GM19035 (cell line): ENCODE data around the gene MT3.
"Not testable (repeated sequence)": the region's sequence is repeated elsewhere in the genome, so short reads cannot be mapped to it uniquely, and the experiment has no call there.

ENCODE experiments used
- ATAC-seq: cut with Tn5 transposase; IDR thresholded peaks from one replicate; pipeline ENCODE4 v1.9.1; 2021; ENCODE audit not compliant: unreplicated experiment

Gene MT3

DNA sequence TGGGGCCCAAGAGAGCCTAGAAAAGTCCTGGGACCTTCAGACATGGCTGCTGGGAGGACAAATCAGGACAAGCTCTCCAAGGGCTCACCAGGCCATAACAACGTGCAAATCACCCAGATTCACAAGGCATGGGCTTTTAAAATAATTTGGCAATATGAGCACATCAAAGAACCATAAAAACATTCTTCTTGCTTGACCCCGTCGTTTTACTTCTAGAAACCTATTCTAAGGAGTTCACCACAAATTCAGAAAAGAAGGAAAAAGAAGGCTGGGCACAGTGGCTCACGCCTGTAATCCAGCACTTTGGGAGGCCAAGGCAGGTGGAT lies 12.1 kb upstream of the MT3 start:
- no peak for ATAC-seq

DNA sequence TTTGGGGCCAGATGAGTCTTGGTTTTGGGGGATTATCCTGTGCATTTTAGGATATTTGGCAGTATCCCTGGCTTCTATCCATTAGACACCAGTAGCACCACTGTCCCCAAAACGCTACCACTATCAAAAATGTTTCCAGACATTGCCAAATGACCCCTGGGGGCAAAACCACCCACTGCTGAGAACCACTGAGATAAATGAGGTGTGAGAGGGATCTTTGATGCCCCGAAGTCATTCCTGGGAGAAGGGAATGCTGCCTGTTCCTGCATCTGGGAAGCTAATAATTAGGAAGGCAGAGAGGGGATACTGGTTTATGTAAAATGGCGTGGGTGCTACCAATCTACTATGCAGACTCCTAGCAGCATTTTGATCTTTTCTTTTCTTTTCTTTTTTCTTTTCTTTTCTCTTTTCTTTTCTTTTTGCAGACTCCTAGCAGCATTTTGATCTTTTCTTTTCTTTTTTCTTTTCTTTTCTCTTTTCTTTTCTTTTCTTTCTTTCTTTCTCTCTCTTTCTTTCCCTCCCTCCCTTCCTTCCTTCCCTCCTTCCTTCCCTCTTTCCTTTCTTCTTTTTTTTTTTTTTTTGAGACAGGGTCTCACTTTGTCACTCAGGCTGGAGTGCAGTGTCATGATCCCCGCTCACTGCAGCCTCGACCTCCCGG lies 8.8 kb upstream of the MT3 start:
- no peak for ATAC-seq

DNA sequence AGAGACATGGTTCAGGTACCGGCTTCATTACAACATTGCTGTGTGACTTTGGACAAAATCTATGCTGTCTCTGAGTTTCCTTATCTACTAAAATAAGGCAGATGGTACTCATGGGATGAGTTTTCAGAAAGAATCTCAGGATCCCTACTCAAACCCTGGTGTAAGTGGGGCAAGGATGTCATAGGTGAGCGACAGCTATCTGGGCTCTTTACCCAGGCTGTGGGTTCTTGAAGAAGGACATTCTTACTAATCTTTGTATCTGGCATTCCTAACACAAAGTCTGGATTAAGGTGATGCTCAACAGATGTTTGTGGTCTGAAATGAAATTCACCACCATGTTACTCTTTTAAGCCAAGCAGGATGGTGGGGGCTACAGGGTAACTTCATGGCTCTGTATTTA lies 6.4 kb upstream of the MT3 start:
- not testable (repeated sequence) for ATAC-seq

DNA sequence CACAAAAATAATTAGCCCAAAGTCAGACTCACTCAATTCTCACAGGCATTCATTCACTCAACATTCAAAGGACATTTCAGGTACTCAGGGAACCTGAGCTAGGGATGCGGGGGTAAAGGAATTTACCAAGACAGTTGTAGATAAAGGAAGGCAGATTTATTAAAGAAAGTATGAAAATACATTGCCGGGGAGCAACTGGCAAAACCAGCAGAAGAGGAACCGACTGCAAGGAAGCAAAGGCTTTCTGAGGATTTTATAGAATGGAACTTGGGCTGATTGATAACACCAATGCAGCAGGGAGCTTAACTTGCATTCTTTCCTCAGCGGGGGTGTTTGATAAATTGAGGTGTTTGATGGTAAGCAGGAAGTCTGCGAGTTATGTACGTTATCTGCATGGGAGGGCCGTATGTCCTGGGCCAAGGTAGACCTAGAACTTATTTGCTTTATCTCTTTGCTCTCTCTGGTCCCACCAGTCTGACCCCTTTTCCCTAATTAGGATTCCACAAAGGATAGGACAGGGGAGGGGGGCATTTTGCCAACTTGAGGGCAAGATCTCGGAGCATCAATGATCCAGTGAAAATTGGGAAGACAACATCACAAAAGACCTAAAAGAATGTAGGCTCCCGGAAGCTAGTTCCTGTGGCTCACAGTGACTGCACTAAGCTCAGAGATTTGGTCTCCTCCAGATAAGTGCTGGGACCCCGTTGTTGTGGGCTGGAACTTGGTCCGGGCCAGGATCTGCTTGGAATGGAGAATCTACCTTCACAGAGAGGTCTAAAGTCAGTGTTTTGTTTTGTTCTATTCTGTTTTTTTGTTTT lies 5.8 kb upstream of the MT3 start:
- no peak for ATAC-seq

DNA sequence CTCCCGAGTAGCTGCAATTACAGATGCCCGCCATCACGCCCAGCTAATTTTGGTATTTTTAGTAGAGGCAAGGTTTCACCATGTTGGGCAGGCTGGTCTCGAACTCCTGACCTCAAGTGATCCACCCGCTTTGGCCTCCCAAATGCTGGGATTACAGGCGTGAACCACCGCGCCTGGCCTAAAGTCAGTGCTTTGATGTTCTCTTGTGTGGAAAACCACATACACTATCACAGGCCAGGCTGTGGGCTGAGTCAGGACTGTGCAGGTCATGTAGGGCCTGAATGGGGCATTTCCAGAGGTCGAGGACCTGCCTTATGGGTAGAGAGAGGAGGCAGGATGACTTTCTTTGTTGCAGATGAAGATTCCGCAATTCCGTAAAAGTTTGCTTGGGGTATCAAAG lies 5.1 kb upstream of the MT3 start:
- no peak for ATAC-seq

DNA sequence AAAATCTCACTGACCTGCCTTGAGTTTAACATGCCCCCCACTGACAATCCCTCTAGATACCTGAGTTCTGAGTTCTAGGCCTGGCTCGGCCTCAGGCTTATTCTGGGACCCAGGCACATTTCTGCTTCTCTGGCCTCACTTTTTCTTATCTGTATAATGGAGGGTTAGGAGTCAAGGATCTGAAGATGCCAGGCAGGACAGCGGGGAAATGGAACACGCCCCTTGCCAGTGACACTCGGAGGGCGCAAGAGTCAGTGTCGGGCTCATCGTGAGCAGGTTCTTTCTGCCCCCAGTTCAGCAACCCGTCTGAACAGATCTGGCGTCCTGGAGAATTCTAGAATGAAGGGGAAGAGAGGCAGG lies 567 bp upstream of the MT3 start:
- no peak for ATAC-seq

DNA sequence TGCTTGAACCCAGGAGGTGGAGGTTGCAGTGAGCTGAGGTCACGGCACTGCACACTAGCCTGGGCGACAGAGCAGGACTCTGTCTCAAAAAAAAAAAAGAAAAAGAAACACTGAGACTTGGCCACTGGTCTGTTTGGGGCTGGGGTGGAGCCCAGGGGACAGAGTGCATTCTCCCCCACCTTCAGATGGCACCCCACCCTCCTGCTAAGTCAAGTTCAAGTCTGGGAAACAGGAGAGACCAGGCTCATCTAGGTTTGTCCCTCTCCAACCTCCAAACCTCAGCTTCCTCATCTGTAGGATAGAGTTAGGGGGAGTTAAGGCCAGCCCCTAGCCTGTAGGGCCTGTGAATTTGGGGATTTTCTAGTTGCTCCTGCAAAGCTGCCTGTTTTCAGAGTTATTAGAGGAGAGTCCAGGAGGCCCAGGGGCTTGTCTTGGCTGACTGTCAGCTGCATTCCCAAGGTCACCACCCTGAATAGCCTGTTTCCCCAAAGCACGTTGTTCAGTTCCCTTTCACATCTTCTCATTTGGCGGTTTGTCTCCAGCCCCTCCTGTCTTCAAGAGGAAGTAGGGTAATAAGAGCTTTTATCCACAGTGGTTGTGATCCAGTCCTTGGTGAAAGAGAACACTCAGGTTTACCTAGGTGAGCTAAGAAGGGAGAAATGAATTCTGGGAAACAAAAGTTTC lies 2.2 kb downstream of the MT3 start:
- no peak for ATAC-seq

DNA sequence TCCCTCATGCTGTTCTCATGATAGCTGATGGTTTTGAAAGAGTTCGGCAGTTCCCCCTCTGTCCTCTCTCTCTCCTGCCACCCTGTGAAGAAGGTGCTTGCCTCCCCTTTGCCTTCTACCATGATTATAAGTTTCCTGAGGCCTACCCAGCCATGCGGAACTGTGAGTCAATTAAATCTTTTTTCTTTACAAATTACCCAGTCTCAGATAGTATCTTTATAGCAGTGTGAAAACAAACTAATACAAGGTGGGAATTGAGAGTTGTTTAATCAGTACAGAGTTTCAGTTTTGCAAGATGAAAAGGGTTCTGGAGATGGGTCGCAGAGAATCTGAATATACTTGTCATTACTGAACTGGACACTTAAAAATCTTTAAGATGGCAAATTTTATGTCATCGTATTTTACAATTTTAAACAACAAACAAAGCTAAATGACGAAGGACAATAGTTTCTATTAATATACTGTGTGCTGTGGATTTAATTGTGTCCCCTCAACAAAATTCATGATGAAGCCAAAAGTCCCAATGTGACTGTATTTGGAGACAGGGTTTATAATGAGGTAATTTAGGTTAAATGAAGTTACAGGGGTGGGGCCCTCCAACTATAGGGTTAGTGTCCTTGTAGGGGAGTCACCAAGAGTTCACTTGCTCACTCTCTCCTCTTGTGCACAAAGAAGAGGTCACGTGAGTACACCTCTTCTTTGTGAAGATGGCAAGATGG lies 4.4 kb downstream of the MT3 start:
- ATAC-seq: no peak

DNA sequence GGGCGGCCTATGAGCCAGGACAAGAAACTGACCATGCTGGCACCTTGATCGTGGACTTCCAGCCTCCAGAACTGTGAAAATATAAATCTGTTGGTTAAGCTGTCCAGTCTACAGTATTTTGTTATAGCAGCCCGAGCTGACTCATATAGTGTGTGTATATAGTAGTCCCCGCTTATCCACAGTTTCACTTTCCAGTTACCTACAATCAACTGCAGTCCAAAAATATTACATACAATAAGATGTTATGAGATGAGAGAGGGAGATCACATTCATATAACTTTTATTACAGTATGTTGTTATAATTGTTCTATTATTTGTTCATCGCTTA lies 4.9 kb downstream of the MT3 start:
- ATAC-seq: no peak

DNA sequence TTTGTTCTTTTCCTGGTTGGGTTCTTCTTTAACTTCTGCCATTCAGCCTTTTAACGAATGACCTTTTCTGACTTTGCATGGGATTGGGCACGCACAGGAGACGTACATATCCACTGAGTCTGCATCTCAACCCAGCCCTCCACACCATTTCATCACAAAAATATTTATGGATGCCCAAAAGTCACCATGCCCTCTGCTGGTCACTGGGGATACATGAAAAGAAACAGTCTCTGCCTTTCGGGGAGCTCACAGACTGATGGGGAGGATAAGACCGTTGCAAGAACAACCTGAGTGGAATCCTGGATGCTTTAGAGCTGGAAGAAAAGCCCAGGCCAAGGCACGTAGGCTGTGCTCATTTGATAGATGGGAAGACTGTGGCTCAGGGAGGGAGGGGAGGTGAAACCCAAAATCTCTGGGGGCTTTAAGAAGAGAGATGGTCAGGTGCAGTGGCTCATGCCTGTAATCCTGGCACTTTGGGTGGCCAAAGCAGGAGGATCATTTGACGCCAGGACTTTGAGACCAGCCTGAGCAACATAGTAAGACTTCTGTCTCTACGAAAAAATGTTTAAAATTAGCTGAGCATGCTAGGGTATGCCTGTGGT lies 11.2 kb downstream of the MT3 start:
- ATAC-seq: no peak

DNA sequence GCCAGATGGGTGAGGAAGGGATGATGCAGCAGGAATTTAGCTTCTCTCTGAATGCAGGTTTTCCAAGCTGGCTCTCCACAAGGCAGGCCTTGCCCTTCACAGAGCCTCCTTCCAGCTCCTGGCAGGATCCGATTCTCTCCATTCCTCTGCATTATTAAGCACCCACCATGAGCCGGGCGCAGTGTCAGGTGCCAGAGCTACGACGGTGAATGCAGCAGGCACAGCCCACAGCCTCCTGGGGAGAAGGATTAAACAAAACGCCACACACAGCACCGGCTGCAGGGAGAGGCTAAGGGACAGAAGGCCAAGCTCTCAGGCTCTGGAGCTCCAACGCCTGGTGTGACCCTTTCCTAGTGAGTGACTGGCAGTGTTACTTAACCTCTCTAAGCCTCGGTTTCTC lies 12.0 kb downstream of the MT3 start:
- no peak for ATAC-seq

DNA sequence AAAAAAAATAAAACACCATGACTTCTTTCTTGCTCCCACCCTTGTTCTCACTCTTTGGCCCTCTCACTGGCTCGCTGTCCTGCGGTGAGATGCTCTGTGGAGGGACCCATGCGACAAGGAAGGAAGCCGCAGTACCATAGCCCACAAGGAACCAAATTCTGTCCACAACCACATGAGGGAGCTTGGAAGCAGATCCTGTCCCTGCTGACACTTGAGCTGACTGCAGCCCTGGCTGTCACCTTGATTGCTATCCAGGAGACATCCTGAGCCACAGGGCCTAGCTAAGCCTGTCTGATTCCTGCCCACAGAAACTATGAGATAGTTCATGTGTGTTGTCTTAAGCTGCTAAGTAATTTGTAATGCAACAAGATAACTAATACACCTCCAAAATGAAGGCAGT lies 14.3 kb downstream of the MT3 start:
- no peak for ATAC-seq

DNA sequence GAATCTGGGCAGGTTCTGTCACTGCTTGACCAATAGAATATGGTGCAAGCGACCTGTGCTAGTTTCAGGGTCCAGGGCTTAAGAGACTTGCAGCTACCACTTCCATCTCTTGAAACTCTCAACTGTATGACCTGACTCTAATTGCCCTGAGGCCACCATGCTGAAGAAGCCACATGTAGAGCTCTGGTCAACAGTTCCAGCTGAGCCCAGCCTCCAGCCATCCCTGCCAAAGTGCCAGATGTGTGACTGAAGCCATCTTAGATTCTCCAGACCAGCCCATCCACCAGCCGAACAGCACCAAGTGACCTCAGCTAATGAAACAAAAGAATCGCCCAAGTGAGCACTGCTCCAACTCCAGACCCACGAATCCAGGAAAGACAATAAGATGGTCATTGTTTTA lies 15.6 kb downstream of the MT3 start:
- no peak for ATAC-seq

DNA sequence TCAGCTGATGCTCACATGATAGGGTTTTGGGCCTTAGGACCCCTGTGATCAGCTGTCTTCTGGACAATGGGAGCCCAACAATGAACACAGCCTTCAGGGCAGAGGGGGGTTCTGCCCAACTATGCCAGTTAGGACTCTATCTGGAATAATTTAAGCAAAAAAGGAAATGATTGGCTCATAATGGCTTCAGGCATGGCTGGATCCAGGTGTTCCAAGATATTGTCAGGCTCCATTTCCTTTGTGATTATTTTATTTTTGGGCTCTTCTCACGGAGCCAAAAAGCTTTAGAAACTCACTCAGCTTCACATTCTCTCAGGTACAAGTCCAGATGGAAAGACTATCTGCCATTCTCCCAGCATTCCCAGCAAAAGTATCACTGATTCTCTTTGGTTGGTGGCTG lies 16.1 kb downstream of the MT3 start:
- ATAC-seq: no peak

DNA sequence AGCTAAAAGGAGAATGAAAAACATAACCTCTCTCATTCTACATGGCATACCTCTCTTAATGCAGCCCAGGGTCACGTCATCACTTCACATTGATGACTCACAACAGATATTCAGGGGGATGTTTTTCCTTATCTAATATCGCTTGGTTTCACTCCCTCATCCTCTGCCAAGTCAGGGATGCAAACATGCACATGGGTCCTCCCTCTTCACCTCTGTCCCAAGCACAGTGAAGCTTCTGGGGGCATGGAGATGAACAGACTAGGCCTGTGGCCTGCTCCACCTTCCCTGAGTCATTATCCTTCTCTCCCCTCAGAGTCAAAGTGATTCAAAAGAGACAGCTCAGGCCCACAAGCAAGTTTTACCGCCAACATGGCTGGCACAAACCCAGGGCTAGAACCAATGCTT lies 16.7 kb downstream of the MT3 start:
- ATAC-seq: no peak

DNA sequence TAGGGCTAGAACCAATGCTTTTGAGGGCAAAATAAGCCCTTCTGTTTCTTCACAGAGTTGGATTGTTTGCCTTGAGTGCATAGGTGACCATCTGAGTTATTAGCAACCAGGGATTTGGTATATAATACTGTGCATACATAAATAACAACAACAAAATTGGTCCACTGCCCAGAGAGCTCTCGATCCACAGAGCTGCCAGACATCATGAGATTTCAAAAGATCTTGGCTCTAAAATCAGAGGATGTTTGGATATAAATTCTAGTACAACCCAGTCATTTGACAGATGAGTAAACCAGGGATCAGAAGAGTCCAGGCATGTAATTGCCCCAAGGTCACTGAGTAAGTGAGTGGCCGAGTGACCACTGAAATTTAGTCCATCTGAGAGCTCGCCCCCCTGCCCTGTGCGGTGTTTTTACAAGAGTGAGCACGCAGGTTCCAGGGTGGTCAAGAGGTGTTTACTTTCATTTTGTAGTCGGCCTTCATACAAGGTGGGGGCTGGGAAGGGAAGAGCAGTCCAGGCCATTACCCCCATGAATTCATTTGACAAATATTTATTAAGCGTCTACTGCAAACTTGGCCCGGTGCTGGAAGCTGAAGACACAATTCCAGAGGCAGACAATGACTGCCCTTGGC lies 17.3 kb downstream of the MT3 start:
- no peak for ATAC-seq

DNA sequence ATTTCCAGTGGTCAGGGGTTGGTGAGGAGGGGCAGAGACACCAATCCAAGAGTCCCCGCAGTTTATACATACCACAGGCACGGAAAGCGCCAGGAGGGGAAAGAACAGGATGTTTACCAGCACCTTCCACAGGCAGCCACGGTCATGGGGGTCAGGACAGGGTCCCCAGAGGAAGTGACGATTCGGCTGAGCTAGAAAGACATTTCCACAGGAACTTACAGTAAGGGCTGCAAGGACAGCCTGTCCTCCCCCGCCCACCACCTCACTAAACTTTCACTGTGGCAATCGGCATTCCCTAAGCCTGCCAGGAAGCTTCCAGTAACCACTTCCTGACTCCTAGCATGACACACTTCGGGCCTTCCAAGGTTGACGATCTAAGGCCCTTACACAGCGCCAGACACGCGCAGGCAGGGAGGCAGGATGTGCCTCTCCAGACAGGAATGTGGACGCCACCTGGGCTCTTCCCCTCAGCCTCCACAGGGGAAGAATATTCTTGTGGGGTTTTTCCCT lies 17.8 kb downstream of the MT3 start:
- ATAC-seq: no peak

DNA sequence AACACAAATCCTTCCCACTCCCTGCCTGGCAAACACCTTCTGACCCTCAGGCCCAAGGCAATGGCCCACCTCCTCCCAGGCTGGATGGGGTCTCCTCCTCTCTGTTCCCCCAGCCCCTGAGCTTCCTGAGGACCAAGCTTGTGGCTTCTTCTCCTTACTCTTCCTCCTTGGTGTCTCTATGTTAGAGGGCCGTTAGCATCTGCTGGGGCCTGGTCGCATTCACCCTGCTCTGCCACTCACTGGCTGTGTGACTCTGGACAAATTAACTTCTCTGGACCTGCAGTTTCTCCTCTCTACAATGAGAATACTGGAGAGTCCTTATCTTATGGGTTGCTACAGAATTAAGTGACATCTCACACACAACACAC lies 18.3 kb downstream of the MT3 start:
- no peak for ATAC-seq

DNA sequence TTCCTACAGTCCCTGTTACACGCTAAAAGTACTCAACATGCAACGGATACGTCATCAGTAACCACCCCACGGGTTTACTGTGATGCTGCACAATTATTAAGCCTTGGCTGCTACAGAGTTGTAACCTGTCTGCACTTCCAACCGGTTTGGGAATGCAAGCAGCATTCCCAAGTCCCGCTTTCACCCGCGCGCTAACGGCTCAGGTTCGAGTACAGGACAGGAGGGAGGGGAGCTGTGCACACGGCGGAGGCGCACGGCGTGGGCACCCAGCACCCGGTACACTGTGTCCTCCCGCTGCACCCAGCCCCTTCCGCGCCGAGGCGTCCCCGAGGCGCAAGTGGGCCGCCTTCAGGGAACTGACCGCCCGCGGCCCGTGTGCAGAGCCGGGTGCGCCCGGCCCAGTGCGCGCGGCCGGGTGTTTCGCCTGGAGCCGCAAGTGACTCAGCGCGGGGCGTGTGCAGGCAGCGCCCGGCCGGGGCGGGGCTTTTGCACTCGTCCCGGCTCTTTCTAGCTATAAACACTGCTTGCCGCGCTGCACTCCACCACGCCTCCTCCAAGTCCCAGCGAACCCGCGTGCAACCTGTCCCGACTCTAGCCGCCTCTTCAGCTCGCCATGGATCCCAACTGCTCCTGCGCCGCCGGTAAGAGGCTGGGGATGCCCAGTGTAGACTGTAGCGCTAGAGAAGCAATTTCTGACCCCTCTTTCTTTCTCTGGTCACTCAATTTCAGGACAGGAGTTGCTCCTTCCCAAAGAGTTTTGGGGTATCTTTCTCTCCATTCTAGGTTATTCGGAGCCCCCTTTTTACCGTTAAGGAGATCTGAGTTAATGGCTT lies 18.9 kb downstream of the MT3 start, which contains the start of gene MT2A:
Gene MT2A (plus strand): TSS at position 542 of the 833 bp plus-strand sequence. CDS start 72 bp downstream, at position 614.
- ATAC-seq: peak; percentile 85
